Stimulated activated CD8-positive, alpha-beta memory T cell treated with anti-CD3 and anti-CD28 coated beads, Interleukin-15, amount 100 ng/mL, for 4 hours (primary cell): ENCODE measurements around the gene NTN1.
"Not testable (repeated sequence)": the region's sequence is repeated elsewhere in the genome, so short reads cannot be mapped to it uniquely, and the experiment has no call there.

ENCODE experiments used
- DNase-seq, 2 donors: peaks; one replicate each; pipeline ENCODE4 v3.0.0-alpha.2; 2020; ENCODE audit warnings: low read depth in 2 of 2

NTN1 gene

DNA sequence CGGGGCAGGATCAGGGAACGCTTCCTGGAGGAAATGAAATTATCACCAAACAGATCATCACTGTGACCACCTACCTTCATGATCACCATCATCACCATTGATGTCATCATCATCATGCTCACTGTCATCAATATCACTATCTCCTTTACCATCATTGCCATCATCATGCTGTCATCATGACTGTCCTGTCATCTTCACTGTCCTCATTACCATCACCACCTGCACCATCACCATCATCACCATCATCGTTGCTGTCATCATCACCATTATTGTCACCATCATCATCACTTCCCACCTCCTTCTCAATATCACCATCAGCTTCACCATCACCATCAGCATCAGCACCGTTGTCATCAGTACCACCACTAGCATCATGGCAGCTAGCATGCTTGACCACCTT lies 65.3 kb downstream of the NTN1 start:
- DNase-seq: no peak

DNA sequence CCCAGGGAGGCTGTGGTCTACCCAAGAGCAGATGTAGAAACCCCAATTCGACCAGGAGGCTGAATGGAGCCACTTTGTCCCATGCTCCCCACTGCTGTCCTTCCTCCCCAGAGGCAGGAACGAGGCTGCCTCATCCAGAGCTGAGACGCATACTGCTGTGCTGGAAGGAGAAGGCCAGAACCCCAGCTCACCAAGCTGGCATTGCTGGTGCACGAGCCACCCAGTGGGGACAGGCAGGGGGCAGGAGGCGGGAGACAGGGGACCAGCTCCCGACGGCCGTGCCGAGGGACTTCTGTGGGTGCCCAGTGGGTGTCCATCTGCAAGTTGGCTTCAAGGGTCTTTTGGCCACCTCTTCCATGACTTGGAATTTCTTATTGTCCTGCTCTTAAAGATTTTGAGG lies 66.6 kb downstream of the NTN1 start:
- no peak for DNase-seq

DNA sequence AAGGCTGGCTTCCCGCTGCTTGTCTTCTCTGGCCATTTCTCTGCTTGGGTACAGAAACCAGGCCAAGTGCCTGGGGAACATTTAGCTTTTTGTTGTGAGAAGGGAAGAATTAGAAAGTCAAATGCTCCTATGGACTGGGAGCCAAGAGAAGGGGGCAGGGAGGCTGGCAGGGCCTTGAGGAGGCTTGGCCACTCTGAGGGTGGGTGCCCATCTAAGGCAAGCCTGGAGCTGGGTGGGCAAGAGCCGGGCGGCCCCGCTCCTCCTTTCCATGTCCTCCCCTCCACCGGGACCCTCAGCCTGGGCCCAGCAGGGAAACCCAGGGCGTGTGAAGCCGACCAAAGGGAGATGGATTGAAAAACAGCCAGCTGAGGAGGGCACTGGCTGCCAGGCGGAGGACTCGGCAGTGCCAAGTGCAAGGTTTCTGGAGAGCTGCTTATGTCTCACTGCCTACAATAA lies 69.4 kb downstream of the NTN1 start:
- no peak for DNase-seq

DNA sequence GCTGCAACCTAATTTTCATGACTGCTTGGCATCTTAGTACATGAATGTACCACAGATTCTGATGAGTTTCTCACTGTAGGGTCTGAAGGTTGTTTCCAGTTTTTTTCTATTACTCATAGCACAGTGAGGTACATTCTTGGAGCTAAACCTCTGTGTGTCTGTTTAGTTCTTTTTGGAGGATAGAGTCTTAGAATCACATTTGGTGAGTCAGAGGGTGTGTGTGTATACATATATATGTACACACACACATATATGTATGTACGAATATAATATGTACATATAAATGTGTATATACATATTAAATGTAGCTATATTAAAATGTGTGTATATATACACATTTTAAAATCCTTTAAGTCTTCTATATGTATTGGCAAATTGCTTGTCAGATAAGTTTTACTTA lies 72.9 kb downstream of the NTN1 start:
- no peak for DNase-seq

DNA sequence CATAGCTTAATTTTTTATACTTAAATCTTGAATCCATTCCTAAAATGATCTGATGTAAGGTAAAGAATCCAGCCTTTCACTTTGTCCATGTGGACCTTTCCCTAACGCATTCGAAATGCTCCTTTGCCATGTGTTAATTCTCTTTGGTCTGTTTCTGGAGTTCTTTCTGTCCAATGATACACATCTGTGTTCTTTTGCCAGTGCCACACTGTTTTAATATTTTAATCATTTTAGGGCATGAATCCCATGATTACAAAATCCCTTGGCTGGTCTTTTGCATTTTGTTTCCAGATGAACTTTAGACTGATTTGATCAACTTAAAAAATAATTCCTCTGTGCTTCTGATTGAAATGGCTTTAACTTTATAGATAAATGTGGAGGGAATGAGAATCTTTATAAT lies 74.1 kb downstream of the NTN1 start:
- no peak for DNase-seq

DNA sequence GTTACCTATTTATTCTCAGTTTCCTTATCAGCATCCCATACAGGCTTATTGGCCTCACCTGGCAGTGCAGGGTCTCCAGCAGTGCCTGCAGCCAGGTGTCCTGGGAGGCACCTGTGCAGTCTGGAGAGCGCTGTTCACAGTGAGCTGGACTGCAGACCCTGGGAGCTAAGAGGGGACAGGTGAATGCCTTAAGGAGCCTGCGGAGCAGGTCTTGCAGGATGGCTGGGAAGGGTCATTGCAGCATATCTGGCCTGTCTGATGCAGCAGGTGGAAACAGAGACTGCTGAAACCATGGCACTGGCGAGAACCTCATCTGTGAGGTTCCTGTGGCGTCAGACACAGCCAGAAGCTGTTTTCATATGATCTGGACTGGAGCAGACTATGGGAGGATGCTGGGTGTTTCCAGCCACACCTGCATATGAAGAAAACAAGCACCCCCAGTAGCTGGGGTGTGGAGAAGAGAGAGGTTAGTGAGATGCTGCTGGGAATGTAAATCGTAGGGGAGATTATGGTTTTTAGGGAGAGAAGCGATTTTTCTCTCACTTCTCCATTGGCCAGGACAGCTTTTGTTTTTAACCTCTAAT lies 77.0 kb downstream of the NTN1 start:
- no peak for DNase-seq

DNA sequence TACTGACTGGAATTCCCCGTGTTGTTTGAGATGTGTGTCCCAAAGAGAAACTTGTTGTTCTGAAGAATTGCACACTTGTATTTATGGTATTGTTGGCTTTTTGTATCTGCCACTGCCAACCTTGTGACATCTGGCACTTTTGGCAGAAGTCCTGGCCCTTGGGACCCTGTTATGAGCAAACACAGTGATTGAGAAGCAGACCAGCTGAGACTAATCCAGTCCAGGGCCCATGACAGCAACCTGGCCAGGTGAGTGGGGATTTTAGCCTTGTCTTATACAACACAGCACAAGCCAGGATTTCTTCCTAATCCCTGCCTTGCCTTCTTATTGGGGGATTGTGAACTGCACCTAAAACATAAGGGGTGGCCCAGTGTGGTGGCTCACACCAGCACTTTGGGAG lies 80.0 kb downstream of the NTN1 start:
- DNase-seq: no peak

DNA sequence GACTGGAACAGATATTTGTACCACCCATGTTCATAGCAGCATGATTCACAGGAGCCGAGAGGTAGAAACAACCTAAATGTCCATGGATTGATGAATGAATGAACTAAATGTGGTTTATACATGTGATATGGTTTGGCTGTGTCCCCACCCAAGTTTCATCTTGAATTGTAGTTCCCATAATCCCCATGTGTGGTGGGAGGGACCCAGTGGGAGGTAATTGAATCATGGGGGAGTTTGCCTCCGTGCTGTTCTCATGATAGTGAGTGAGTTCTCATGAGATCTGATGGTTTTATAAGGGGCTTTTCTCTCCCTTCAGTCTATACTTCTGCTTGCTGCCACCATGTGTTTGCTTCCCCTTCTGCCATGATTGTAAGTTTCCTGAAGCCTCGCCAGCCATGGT lies 81.9 kb downstream of the NTN1 start:
- DNase-seq: not testable (repeated sequence)

DNA sequence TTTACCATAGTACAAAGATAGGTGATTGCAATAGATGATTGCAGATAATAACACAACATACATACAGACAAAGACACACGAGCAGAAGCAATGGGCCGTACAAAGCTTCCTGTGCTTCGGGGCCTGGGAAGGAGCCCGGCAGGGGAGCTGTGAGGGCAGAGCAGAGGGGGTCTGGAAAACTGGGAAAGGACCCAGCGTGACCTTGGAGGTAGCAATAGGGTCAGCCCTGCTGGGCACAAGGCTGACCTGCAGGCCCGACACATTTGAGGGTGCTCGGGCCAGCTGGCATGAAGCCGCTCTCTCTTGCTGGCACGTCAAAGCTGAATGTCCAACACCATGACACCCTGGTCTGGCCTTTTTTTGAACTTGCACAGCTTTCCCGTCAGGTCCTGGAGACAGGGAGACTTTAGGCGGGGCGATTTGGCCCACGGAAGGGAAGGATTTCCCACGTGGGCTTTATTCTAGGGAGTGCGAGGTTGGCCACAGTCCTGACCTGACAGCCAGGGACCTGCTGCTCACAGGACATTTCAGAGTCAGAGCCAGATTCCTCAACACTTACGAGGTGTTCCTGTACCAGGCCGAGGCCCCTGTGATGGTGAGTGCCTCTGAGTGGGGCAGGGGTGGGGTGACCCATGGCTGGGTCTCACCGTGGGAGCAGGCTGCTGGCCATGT lies 83.2 kb downstream of the NTN1 start:
- no peak for DNase-seq

DNA sequence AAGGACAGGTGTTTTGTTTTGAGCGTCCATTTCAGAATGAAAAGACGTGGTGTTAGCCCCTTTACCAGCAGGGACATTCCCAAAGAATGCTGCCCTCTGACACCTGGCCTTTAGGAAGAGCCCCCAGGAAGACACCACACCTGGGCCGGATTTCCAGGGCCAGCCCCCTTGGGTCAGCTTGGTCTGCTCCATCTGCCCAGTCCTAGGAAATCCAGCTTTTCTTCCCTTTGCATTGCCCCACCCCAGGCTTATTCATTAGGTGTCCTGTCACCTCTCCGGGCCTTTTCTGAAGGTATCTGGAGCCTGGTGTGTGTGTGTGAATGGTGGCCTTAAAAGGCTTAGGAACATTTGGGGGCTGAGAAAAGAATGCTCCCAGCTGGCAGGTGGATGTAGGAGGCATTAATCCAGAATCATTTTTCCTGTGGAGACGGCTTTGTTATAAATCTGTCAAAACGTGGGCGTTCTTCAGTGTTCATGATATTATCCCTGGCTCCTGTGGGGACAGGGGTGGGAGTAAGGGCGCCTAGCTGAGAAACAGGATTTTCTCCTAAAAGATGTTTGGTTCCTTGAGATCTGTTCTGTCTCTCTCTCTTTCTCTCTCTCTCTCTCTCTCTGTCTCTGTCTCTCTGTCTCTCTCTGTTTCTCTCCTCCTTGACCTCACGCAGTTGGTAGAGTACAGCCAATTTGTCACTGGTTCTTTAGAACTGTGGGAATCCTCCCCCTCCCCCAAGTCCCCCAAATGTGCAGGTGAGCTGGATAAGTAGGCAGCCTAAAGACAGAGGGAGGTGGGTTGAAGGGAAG lies 84.0 kb downstream of the NTN1 start:
- DNase-seq: no peak

DNA sequence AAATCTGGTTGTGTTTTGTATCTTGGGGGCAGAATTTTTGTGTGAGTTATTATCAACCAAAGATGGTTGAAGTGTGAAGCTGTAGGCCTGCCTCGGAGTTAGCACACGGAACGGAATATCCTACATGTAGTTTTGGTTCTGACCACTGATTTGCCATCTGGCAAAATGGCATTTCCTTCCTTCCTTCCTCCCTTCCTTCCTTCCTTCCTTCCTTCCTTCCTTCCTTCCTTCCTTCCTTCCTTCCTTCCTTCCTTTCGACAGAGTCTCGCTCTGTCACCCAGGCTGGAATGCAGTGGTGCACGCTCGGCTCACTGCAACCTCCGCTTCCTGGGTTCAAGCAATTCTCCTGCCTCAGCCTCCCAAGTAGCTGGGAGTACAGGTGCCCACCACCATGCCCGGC lies 85.0 kb downstream of the NTN1 start:
- not testable (repeated sequence) for DNase-seq

DNA sequence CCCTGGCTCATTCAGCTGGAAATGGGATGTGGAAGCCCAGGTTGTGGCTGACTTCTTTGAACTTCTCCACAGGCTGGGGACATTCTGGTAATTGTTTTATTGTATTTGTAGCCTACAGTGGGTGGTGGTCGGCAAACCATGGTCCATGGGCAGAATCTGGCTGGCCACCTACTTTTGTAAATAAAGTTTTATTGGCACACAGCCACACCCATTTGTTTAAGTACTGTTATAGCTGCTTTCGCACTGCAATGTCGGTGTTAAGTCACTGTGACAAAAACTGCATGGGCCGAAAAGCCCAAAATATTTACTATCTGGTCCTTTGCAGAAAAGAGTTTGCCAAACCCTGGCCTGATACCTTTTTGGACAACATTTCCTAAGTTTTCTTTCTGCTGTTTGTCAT lies 86.2 kb downstream of the NTN1 start:
- DNase-seq: no peak

DNA sequence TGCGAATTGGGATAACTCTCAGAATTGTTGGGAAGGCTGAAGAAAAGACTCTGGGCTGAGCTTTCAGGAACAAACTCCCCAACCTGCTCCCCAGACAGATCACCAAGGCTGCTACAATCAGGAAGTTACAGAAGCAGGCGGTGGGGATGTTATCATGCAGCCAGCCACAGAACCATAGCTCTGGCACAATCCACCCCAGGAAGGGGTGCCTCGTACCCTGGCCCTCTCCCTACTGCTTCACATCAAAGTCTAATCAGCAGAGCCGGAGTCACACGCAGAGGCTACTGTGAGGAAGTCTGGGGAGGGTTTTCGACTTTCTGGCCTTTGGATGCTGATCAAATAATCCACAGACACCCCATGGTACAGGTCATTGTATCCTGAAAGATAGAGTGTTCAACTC lies 86.8 kb downstream of the NTN1 start:
- no peak for DNase-seq

DNA sequence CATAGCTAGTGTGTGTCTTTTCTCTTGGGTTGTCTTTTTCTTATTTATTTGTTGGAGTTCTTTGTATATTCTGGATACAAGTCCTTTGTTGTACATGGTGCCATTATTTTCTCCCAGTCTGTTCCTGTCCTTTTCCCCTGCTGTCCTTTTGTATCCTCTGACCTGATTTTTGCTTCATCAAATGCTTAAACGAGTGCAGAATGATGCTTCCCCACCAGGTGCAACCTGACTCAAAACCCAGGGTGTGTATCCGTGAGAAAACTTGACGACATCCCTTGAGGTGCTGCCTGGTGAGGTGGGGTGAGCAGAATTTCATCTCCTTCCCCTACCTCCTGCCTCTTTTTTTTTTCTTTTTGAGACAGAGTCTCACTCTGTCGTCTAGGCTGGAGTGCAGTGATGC lies 88.6 kb downstream of the NTN1 start:
- no peak for DNase-seq

DNA sequence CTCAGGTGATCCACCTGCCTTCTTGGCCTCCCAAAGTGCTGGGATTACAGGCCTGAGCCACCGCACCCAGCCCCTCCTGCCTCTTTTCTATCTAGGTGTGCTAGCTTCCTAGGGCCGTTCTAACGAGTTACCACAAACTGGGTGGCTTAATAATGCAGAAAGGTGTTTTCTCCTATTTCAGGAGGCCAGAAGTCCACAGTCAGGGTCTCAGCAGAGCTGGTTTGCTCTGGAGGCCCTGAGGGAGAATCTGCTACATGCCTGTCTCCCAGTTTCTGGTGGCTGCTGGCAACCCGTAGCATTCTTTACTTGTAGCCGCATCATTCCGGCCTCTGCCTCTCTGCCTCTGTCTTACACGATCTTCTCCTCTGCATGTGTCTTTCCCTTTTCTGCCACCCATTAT lies 89.2 kb downstream of the NTN1 start:
- DNase-seq: no peak

DNA sequence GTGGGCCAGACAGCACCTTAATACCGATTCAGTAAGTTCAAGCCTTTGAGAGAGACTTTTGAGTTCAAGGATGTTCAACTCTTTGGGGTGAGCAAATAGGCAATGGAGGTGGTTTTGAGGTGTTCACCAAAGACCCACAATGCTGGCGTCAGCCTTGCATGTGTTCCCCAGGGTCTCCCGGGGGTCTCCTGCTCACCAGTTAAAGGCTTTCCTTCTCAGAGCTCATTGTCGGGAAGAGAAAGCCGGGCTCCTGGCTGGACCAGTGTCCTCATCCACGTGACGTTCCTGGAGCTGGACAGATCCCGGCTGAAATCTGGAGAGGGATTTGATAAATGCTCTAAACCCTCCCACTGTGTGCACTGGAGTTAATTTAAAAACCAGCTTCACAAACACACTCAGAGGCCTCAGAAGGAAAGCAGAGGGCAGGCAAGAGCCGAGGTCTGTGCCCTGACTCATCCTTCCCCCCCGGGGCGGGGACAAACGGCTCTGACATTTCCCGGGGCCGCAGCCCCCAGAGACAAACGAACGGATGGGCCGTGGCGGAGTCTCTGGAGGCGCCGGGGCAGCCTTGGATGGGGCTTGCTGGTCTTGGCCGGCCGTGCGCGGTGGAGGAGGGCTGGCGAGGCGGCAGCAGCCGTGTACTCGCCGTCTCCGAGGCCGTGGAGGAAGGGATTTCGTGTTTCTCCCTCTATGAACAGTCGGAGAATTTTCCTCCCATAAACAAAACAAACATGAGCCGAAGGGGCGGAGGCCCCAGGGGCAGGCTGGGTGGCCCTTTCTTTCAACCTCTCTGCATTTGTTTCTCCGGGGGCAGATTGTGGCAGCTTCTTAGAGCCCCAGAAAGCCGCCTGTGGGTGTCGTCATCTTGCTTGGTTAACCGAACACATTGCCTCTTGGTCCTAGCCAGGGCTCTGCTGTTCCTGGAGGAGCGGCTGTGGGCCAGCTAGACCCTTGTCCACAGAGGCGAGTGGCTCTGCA lies 94.2 kb downstream of the NTN1 start:
- peak; percentile 14 to 23 for DNase-seq

DNA sequence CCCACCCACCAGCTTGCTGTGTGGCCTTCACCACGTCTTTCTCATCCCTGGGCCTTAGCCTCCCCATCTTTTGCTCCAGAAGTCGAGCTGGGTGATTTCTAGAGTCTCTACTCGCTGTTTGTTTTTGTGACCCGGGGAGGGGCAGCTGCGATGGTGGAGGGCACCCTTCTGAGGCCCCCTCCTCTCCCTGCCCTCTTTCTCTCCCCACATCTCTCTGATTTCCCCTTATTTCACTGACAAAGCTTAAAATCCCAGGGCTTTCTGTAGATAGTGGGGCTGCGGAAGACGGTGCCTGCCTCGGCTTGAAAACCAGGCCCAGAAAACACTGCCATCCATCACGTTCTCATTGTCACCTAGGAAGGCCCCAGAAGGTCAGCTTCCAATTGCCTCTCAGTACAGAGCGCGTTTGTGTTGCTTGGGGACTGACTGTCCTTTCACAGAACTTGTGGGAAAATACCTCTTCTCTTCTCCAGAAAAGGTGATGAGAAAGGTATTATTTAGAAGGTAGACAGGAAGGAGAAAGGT lies 95.1 kb downstream of the NTN1 start:
- no peak for DNase-seq

DNA sequence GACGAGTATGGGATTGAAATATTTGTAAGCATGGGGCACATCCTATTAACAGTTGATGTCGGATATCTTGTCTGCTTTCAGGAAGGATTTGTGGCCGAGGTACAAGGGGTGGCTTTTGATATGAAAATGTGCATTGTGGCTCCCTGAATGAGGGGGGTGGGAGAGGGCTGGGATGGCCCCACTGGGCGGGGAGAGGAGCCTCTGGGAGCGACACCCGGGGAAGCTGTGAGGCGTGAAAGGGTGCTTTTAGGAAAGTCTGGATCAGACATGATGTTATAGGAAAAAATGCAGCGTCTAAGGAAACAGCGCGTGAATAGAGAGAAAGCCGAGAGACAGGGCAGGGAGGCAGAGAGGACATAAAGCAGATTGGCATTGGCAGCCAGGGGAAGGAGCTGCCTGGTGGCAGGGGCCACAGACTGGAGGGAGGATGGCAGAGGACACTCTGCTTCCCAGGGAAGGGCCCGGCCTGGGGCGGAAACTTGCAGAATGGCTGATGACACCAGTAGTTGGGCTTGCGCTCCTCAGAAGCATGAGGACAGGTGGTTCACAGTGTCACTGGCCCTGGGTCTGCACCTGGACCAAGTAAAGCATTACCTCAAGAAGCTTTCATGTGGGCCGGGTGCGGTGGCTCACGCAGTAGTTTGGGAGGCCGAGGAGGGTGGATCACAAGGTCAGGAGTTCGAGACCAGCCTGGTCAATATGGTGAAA lies 95.7 kb downstream of the NTN1 start:
- DNase-seq: no peak

DNA sequence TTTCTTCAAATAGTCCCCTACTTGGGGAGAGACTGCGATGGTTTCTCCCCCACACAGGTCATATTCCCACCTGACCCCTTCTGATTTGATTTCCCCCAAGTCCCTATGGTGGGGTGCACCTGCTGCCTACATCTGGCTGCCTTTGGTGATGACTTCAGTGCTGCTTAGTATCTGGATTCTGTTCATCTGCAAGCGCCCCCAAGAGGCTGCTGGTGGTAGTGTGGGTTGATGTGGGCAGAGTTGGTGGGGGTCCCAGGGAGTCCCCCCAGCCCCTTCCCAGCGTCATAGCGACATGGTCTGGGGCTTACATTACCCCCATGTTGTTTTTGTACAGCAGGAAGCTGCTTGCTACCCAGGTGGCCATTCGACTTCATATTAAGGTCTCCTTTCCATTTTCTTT lies 99.2 kb downstream of the NTN1 start:
- DNase-seq: no peak

DNA sequence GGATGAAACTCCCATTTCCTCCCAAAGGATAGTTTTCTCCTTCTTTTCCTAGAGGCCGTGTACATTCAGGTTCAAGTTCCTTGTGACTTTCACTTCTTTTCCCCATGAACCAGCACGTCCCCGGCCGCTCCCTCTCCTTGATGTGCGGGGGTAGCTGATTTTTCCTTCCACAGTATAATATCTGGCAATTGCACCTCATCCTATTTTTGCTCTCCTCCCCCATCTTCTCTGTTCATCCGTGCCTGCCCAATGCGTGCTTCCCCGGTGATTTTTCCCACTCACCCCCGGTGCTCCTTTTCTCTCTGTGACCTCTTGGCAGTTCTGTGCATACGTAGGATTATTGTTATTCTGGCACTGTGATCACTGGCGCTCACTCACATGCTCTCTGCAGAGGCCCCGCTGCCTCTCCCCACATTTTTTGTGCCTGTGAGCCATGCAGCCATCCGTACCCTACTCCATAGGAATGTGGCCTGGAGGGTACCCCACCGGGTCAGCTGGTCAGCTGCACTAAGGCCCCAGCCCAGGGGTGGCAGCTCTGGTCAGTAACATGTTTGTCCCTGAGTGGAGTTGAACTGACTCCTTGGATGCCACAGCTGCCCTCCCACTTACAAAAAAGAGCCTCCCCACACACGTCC lies 100.0 kb downstream of the NTN1 start:
- no peak for DNase-seq
